CD4-positive, alpha-beta T cell (primary cell): ENCODE data around the gene ATP13A2. TPM values are rescaled to one million over a fixed set of nuclear protein-coding genes. Genes with fewer than 3 reads are reported as not detected.

Source experiments
- ATAC-seq: fragments of 200-7000 bp; cut with Tn5 transposase; one replicate; pipeline ENCODE4 v1.10.0; 2022; ENCODE audit warnings: mild to moderate bottlenecking; ENCODE audit not compliant: poor library complexity
- CTCF ChIA-PET: fragments of 350-600 bp; sonication (Branson Sonifier 250); formaldehyde crosslinking; loops from one replicate; lab custom pipeline; 2021; ENCODE audit warnings: antibody characterized with exemption, inconsistent platforms; lab: Charles Lee
- POLR2A ChIA-PET: fragments of 350-600 bp; sonication (Branson Sonifier 250); formaldehyde crosslinking; loops from one replicate; lab custom pipeline; 2021; ENCODE audit warnings: antibody characterized with exemption, inconsistent platforms; lab: Charles Lee
- DNase-seq, 14 experiments: peaks; one replicate each; pipeline ENCODE4 v3.0.0-alpha.2; 2013 to 2020; ENCODE audit warnings: mixed read lengths in 2 of 14
- H3K27ac ChIP-seq, 2 donors: one replicate each; pipeline versions ENCODE4 v1.5.1 to v1.7.0; 2013; ENCODE audit warnings: low read length in 2 of 2, low read depth in 1 of 2, mild to moderate bottlenecking in 1 of 2
- H3K27me3 ChIP-seq, 2 experiments: 1 replicate in 1 of 2; 2 replicates in 1 of 2; pipeline versions ENCODE4 v1.6.1 to v1.7.0; 2013; ENCODE audit warnings: low read length in 2 of 2, control low read depth in 1 of 2, mild to moderate bottlenecking in 1 of 2, moderate library complexity in 1 of 2; ENCODE audit not compliant: insufficient read depth in 2 of 2, control insufficient read depth in 1 of 2
- H3K36me3 ChIP-seq: one replicate; pipeline ENCODE4 v1.6.1; 2013; ENCODE audit warnings: low read length, control low read depth; ENCODE audit not compliant: insufficient read depth
- H3K4me1 ChIP-seq: one replicate; pipeline ENCODE4 v1.6.1; 2013; ENCODE audit warnings: low read length, control low read depth; ENCODE audit not compliant: insufficient read depth
- H3K4me3 ChIP-seq: one replicate; pipeline ENCODE4 v1.5.1; 2013; ENCODE audit warnings: mild to moderate bottlenecking, low read length, moderate library complexity
- H3K9me3 ChIP-seq, 2 experiments: 1 replicate in 1 of 2; 2 replicates in 1 of 2; pipeline versions ENCODE4 v1.6.1 to v1.7.0; 2013; ENCODE audit warnings: low read length in 2 of 2, mild to moderate bottlenecking in 2 of 2, control low read depth in 1 of 2, moderate library complexity in 1 of 2; ENCODE audit not compliant: control insufficient read depth in 1 of 2, insufficient read depth in 1 of 2
- H3K27ac Mint-ChIP-seq: one replicate; pipeline ENCODE4 v1.8.0; 2020; ENCODE audit warnings: mixed read lengths
- H3K27me3 Mint-ChIP-seq: one replicate; pipeline ENCODE4 v1.8.0; 2021; ENCODE audit warnings: mixed read lengths
- H3K36me3 Mint-ChIP-seq: one replicate; pipeline ENCODE4 v1.8.0; 2021; ENCODE audit warnings: low read depth, mixed read lengths
- H3K4me1 Mint-ChIP-seq: one replicate; pipeline ENCODE4 v1.8.0; 2021; ENCODE audit warnings: low read depth, mixed read lengths
- H3K4me3 Mint-ChIP-seq: one replicate; pipeline ENCODE4 v1.8.0; 2020; ENCODE audit warnings: mild to moderate bottlenecking, mixed read lengths
- H3K9me3 Mint-ChIP-seq: one replicate; pipeline ENCODE4 v1.8.0; 2020; ENCODE audit warnings: mixed read lengths
- intact Hi-C, 2 experiments: fragments of 100-400 bp; cut with DNase I in 1 of 2; cut with micrococcal nuclease in 1 of 2; formaldehyde crosslinking; loops; one replicate each; pipeline versions ENCODE4 v1.15.1 to v1.9.0; 2023 to 2025; cut with DNase I, micrococcal nuclease
- total RNA-seq, 174 experiments: library from RNA in 2 of 174; stranded (reverse) in 2 of 174; gene quantifications; one replicate each; pipeline ENCODE4 v1.2.3 and lab custom pipeline; 2021 to 2026
- TF ChIP-seq, protein P1 (sequence below): fragments of 200-600 bp; IDR thresholded peaks from one replicate; pipeline ENCODE4 v1.8.0; 2022; ENCODE audit warnings: antibody characterized with exemption, mild to moderate bottlenecking

The ATP13A2 gene
- total RNA-seq, 2 experiments from 2014 or later = 27.0 to 30.6 TPM

DNA sequence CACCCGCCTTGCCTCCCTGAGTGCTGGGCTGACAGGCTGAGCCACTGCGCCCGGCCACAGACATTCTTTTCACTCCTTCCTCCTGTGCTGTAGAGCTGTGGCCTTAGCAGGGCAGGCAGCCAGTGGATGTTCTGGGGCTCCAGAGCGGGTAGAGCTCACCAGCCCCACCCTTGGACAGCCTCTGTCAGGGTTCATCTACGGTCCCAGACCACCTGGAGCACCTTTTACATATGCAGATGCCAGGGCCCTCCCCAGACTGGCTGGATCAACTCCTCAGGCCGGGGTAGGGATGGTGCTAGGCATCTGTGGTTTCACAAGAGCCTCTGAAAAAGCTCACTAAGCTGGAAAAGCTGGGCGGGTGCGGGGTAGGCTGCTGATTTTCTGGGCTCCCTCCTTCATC lies 4.6 kb downstream of the ATP13A2 start:
- no peak for DNase-seq
- H3K36me3 ChIP-seq = peaks cover 29% of the 10 kb centered on the region
- H3K27me3 ChIP-seq = no peaks in the 10 kb centered on the region
- H3K4me3 ChIP-seq = no peak overlapping the region
- Mint-ChIP-seq H3K36me3 (peaks cover 23% of the 10 kb centered on the region), H3K27ac (no peak overlapping the region), H3K4me3 (no peak overlapping the region), H3K27me3 (no peaks in the 10 kb centered on the region), H3K9me3 (no peaks in the 10 kb centered on the region), H3K4me1 (peaks cover 14% of the 10 kb centered on the region)
- TF ChIP-seq, protein P1, sequence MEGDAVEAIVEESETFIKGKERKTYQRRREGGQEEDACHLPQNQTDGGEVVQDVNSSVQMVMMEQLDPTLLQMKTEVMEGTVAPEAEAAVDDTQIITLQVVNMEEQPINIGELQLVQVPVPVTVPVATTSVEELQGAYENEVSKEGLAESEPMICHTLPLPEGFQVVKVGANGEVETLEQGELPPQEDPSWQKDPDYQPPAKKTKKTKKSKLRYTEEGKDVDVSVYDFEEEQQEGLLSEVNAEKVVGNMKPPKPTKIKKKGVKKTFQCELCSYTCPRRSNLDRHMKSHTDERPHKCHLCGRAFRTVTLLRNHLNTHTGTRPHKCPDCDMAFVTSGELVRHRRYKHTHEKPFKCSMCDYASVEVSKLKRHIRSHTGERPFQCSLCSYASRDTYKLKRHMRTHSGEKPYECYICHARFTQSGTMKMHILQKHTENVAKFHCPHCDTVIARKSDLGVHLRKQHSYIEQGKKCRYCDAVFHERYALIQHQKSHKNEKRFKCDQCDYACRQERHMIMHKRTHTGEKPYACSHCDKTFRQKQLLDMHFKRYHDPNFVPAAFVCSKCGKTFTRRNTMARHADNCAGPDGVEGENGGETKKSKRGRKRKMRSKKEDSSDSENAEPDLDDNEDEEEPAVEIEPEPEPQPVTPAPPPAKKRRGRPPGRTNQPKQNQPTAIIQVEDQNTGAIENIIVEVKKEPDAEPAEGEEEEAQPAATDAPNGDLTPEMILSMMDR = no peak
- CTCF ChIA-PET = no interaction called here
- no peak for ATAC-seq
- H3K27ac ChIP-seq = no peak overlapping the region
- H3K9me3 ChIP-seq = no peaks in the 10 kb centered on the region
- H3K4me1 ChIP-seq = peaks cover 30% of the 10 kb centered on the region
- POLR2A ChIA-PET = no interaction called here
- intact Hi-C loops = no loop called here

DNA sequence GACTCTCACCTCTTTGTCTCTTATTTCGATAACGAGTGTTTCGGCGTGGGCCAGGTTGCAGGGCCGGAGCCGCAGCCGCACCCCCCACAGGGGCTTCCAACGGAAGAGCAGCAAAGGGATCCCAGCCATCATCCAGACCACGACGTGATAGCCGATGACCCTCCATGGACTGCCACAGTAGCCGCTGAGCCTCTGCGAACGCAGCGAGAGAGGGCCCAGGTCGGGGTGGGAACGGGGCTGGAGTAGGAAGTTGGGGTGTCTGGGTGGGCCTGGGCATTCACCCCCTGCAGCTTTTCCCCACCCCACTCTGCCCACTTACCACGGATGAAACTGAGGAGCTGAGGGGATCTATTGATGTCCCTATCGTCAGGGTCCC lies 6.4 kb downstream of the ATP13A2 start:
- H3K36me3 ChIP-seq = peaks cover 40% of the 10 kb centered on the region

DNA sequence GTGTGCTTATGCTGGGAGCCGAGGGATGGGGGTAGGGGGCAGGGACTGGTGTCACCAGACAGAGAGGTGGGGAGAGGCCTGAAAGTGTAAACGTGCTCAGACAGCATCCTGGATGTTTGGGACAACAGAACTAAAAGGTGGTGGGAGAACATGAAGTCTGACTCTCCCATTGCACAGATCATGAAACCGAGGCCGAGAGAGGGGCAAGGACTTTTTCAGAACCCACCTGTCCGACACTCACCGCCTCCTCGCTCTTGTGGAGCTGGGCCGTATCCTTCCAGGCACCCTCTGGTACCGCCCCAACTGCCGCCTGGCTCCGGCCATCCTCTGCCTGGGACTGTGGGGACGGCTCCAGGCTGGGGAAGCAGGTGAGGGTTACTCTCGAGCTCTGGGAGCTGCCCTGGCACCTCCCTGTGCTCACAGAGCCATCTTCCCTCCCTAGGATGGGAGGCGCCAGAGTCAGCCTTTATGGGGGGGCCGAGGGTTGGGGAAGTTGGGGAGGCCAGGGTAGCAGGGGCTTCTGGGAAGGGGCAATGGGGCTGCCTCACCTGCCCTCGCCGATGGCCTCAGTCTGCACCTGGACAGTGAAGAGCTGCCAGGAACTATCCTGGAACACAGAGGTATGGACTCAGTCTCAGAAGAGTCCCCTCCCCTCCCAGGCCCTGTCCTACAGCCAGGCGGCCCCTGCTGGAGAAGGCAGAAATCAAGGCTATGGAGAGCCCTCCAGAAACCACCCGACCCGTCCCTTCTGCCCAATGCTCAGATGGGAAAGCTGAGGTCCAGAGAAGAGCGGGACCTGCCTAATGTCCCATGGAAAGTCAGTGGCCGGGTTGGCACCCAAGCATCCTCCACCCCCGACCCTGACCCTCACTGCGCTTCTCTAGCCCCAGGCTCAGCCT lies 7.0 kb downstream of the ATP13A2 start:
- no peak overlapping the region for H3K27ac ChIP-seq
- Mint-ChIP-seq H3K4me1 (no peaks in the 10 kb centered on the region), H3K27me3 (no peaks in the 10 kb centered on the region), H3K36me3 (peaks cover 32% of the 10 kb centered on the region), H3K27ac (no peak overlapping the region), H3K9me3 (no peaks in the 10 kb centered on the region), H3K4me3 (no peak overlapping the region)
- H3K4me3 ChIP-seq = no peak overlapping the region
- peaks cover 9% of the 10 kb centered on the region for H3K4me1 ChIP-seq
- no peaks in the 10 kb centered on the region for H3K27me3 ChIP-seq
- POLR2A ChIA-PET = no interaction called here
- CTCF ChIA-PET = no interaction called here
- ATAC-seq (no peak), DNase-seq (no peak)
- intact Hi-C loops = no loop called here
- TF ChIP-seq, protein P1 = no peak
- peaks cover 42% of the 10 kb centered on the region for H3K36me3 ChIP-seq
- no peaks in the 10 kb centered on the region for H3K9me3 ChIP-seq

More for the DNA sequence above, 6.4 kb downstream of the ATP13A2 start:
- TF ChIP-seq, protein P1 = no peak
- H3K4me3 ChIP-seq = no peak overlapping the region
- peaks cover 16% of the 10 kb centered on the region for H3K4me1 ChIP-seq
- ChIA-PET POLR2A (no interaction called here), CTCF (no interaction called here)
- H3K4me1 Mint-ChIP-seq = peaks cover 4% of the 10 kb centered on the region
- H3K27me3 ChIP-seq = no peaks in the 10 kb centered on the region
- no peak for DNase-seq
- ATAC-seq = no peak
- intact Hi-C loops = no loop called here
- peaks cover 33% of the 10 kb centered on the region for H3K36me3 Mint-ChIP-seq
- no peaks in the 10 kb centered on the region for H3K9me3 Mint-ChIP-seq
- no peaks in the 10 kb centered on the region for H3K9me3 ChIP-seq
- H3K4me3 Mint-ChIP-seq = no peak overlapping the region
- no peaks in the 10 kb centered on the region for H3K27me3 Mint-ChIP-seq
- H3K27ac Mint-ChIP-seq = no peak overlapping the region
- H3K27ac ChIP-seq = no peak overlapping the region
